HG03135 (cell line): ENCODE results near the gene ZFYVE28.

ENCODE experiments used
- ATAC-seq: cut with Tn5 transposase; IDR thresholded peaks from one replicate; pipeline ENCODE4 v1.9.1; 2021; ENCODE audit warnings: mild to moderate bottlenecking, moderate library complexity; ENCODE audit not compliant: unreplicated experiment

ZFYVE28 gene

DNA sequence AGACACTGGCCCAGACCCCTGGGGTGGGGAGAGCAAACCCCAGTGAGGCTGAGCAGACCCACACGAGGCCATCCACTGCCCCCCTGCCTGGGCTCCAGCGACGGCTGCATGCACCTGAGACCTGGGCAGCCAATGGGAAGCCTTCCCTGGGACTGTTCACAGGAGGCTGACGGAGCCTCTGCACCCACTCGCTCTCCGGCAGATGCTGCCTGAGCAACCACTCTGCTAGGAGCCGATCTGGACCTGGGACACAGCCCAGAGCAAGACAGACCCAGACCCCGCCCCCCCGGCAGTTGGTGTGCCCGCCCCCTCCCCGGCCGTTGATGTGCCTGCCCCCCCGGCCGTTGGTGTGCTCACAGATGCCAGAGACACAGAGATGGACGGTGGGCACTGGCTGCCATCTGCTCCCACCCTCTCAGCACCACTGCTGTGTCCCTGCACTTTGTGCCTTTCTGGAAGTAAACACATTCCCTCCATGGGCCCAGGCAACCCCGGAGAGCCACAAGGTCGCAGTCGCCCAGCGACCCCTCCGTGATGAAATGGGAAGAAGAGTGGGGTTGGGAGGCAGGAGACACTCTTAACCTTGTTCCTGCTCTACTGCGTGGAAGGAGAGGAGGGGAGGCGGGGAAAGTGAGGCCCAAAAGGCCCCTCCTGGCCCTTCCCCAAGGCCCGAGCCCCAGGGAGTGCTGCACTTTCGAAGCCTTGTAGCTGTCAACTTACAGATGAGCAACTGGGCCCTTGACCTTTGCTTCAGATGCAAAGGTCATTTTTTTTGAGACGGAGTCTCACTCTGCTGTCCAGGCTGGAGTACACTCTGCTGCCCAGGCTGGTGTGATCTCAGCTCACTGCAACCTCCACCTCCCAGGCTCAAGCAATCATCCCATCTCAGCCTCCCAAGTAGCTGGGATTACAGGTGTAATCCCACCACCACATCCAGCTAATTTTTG is 62.0 kb downstream of the ZFYVE28 start:
- ATAC-seq, result no peak

DNA sequence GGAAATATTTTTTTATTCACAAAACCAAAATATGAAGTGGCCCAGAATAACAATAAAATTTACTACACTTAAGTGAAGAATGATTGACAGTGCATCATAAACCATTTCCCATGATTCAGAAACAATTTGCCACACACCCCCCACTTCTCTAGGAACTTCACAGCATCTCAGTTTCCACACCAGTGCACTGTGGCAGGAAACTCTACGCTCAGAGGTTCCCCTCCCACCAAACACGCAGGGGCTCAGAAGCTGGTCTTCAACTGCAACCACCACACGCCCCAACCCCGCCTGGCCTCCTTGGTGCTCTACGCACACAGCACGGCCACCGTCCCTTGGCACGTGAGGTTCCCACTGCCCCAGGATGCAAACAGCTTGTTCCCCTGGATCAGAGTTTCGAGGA is 63.7 kb downstream of the ZFYVE28 start:
- no peak for ATAC-seq

- no peak for ATAC-seq
Measured at GRCh38 chr4:2354118-2354517, 64.3 kb downstream of the ZFYVE28 start.

GRCh38 chr4:2353222-2354107 is 65.0 kb downstream of the ZFYVE28 start:
- no peak for ATAC-seq

DNA sequence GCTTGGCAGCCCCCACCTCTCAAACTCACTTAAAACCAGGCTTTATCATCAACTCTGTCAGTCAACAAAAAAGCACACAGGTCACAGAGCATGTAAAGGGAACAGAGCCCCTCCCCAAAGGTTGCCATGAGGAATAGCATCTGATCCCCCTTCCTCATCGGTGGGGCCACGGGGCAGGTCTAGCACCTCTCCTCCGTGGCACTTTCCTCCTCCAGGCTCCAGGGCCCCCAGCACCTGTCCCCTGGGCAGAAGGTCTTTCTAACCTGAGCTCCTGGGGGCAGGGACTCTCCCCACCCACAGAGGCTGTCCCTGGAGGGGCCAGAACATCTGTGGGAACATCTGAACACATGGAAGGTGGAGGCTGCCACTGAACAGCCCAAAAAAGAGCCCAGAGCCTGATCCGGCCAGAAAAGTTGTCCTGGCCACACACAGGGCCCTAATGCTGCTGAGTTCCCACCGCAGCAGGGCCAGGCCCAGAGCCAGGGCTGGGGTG is 65.7 kb downstream of the ZFYVE28 start:
- no peak for ATAC-seq

- ATAC-seq, result no peak
Measured at GRCh38 chr4:2352171-2352570, 66.3 kb downstream of the ZFYVE28 start.

DNA sequence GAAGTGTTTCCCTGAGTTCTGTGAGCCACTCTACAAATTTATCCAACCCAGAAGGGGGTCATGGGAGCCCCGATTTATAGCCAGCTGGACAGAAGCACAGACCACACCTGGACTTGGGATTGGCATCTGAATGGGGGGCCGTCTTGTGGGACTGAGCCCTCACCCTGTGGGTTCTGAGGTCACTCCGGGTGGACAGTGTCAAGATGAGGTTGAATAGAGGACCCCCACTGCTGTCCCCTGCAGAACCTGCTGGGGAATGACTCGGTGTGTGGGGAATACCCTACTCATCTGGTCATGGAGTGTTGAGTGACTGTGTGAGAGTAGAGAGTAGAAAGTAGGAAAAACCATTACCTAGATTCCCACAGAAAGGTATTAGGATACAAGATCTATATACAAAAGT is 67.5 kb downstream of the ZFYVE28 start:
- ATAC-seq, result no peak

DNA sequence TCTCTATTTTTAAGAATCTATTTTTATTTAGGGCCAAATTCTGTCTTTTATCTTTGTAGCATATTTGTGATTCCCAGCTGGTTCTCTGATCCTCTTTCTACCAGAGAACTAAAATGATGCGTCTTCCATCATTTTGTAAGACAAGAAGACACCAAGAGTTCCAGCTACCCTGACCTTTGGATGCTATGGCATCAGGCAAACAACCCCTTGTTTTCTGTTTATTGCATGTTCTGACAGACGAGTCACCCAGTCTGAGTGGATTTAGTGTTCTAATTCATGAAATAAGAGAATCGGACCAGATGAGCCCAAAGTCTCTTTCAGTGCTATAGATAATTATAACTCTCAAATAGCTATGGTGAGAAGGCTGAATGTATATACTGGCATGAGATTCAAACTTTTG is 69.7 kb downstream of the ZFYVE28 start:
- no peak for ATAC-seq

DNA sequence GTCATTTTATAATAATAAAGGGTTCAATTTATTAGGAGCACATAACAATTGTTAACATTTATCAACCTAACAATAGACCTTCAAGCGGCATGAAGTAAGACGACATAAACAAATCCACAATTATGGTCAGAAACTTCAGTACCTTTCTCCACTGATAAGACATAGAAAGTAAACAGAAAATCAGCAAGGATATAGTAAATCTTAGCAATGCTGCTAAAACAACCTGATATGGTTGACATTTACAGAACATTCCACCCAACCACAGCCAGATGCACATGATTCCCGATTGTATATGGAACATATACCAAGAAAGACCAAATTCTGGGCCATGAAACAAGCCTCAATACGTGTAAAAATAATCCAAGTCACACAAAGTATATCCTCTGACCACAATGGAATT is 71.3 kb downstream of the ZFYVE28 start:
- ATAC-seq, result no peak

- no peak for ATAC-seq
Measured at GRCh38 chr4:2343476-2343875, 75.0 kb downstream of the ZFYVE28 start.

GRCh38 chr4:2341911-2342652 is 76.4 kb downstream of the ZFYVE28 start:
- ATAC-seq, result no peak

DNA sequence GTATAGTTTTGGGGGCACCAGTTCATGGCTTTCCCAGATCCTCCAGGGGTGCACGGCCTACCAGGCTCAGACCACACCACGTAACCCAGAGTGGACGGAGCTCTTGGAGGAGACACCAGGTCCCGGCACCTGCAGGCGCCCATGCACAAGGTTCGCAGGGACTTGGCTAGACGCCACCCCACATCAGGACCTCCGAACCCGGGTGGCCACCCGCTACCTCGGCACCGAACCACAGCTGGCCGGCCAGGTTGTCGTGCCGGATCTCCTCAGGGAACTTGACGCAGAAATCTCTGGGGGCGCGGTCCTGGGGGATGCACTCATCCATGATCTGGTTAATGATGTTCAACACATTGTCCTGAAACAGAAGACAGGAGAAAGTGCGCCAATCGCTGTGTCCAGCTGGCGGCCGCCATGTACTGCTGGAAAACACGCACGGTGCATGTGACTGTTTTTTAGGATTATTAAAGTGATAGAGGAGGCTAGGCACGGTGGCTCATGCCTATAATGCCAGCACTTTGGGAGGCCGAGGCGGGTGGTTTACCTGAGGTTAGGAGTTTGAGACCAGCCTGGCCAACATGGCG is 77.1 kb downstream of the ZFYVE28 start:
- ATAC-seq, result no peak

- ATAC-seq, result no peak
Measured at GRCh38 chr4:2340272-2341061, 78.0 kb downstream of the ZFYVE28 start.

- ATAC-seq, result no peak
Measured at GRCh38 chr4:2339458-2340271, 78.8 kb downstream of the ZFYVE28 start.

GRCh38 chr4:2338754-2339457 is 79.5 kb downstream of the ZFYVE28 start:
- no peak for ATAC-seq

GRCh38 chr4:2337896-2338295 is 80.5 kb downstream of the ZFYVE28 start:
- no peak for ATAC-seq

DNA sequence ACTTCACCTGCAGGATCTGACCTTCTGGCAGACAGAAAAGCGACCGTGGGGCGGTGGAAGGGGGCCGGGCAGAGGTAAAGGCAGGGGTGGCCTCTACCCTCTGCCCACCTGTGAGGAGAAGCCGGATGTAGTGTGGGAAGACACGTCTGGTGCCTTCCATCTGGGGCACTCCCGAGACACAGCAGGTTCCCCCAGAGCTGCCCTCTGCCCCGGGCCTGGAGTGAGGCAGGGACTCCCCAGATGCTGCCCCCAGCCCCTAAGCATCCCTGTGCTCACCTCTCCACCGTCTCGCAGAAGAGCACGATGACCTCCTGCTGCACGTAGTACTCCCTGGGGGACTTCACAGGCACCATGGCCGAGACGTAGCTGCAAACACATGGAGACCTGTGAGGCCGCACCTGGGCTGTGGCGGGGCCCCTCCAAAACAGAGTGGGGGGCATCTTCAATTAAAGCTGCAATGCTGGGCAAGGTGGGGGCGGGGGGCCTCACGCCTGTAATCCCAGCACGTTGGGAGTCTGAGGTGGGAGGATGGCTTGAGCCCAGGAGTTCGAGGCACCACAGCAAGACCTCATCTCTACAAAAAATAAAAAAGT is 81.2 kb downstream of the ZFYVE28 start:
- no peak for ATAC-seq

GRCh38 chr4:2336659-2337058 is 81.8 kb downstream of the ZFYVE28 start:
- no peak for ATAC-seq
